GM13976 (cell line): ENCODE results near the gene CASD1.

Experiments
- DNase-seq: peaks from one replicate; pipeline ENCODE4 v3.0.0; 2012; ENCODE audit warnings: low spot score
- in situ Hi-C: fragments of 300-500 bp; cut with MboI; formaldehyde crosslinking; loops from one replicate; pipeline ENCODE4 v1.12.0; 2022; ENCODE audit warnings: low sequenced_read_pairs, mixed read lengths, inconsistent platforms; ENCODE audit not compliant: unreplicated experiment
- TF ChIP-seq, protein P1 (sequence below): IDR thresholded peaks from 2 replicates; pipeline ENCODE4 v1.5.1; 2012; ENCODE audit warnings: borderline replicate concordance, mild to moderate bottlenecking; ENCODE audit not compliant: insufficient read depth; ENCODE audit errors: extremely low read depth, missing control alignments, control extremely low read depth

The CASD1 gene

DNA sequence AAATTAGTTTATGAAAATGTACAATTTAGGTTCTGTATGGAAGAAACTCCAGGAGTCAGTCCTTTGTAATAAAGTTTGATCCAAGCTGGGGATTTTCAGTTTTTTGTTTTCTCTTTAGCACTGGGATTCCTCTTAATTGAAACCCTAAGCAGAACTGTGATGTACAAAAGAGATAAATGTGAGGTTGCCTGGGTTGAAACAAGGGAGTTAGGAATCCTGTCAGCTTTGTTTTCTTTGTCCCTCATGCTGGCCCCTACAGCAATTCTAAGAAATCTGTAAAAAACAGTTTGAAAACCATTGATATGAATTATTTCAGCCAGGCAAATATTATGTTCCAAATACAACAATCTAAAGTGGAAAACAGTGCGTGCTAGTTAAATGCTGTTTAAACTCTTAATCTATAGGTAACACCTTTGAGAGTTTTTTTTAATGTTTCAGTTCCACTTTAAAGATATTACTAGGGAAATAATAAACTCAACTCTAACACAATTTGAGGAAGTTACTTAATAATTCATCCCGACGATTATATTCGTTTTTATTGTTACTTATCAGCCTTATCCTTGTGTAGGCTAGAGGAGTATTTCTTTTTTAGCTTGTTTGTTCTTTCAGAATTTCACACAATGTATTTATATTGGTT, 81.0 kb downstream of the CASD1 start:
- no peak for DNase-seq
- in situ Hi-C loops = no loop called here
- TF ChIP-seq, protein P1, sequence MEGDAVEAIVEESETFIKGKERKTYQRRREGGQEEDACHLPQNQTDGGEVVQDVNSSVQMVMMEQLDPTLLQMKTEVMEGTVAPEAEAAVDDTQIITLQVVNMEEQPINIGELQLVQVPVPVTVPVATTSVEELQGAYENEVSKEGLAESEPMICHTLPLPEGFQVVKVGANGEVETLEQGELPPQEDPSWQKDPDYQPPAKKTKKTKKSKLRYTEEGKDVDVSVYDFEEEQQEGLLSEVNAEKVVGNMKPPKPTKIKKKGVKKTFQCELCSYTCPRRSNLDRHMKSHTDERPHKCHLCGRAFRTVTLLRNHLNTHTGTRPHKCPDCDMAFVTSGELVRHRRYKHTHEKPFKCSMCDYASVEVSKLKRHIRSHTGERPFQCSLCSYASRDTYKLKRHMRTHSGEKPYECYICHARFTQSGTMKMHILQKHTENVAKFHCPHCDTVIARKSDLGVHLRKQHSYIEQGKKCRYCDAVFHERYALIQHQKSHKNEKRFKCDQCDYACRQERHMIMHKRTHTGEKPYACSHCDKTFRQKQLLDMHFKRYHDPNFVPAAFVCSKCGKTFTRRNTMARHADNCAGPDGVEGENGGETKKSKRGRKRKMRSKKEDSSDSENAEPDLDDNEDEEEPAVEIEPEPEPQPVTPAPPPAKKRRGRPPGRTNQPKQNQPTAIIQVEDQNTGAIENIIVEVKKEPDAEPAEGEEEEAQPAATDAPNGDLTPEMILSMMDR = no peak

DNA sequence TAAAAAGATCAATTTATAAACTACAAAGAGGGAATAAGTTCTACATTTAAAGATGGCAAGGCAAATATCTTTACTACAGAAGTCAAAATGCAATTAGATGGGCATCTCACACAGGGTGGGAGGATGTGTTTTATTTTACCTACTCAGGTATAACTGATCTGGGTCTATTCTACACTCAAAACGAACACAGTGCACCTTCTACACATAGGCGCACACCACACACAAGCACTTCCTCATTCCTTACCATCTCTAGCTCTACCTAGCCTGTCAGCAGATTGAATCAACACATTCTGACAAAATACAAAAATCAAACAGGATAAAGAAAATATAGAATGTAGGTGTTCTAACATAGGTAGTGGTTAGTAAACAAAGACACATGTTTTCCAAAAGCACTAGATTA, 81.6 kb downstream of the CASD1 start:
- no peak for DNase-seq
- TF ChIP-seq, protein P1 = no peak
- in situ Hi-C loops = no loop called here

DNA sequence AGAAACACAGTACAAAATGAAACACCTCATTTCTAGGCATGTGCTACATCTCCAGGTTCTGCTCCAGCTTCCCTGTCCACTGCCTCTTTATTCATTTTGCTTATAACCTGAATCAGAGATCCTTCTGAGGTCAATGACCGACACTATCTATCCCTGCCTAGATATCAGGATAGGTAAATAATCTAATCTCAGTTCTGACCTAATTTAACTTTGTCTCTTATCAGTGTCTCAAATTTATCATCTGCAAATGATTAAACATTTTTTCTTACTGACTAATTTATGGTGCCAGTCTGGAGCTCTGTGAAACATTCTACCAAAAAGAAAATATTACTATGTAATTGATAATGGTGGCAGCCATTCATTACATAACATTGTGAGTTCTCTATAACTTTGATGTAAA, 85.3 kb downstream of the CASD1 start:
- in situ Hi-C loops = no loop called here
- DNase-seq = no peak
- TF ChIP-seq, protein P1 = no peak

DNA sequence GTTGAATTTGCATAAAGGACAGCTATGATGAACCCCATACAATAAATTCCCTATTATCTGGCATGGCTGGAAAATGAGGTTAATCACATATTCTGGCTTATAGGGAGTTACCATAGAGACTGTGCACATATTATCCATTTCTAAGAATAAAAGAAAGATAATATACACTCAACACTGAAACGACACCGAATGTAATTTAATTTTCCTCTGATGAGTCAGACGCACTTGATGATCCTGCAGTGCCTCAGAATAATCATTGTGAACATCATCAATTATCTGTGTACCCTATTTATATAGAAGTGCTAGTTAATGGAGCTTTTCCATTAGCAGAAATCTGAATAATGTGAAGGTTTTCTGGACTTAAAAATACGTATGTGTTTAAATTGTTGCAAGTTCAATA, 86.1 kb downstream of the CASD1 start:
- in situ Hi-C loops = no loop called here

GRCh38 chr7:94600267-94600666, 90.7 kb downstream of the CASD1 start:
- in situ Hi-C loops = no loop called here
- TF ChIP-seq, protein P1 = no peak

More for the DNA sequence above, 86.1 kb downstream of the CASD1 start:
- TF ChIP-seq, protein P1 = no peak
- no peak for DNase-seq

GRCh38 chr7:94602181-94602580, 92.6 kb downstream of the CASD1 start:
- TF ChIP-seq, protein P1 = no peak
- no peak for DNase-seq
- in situ Hi-C loops = no loop called here

More at GRCh38 chr7:94600267-94600666, 90.7 kb downstream of the CASD1 start:
- no peak for DNase-seq
